GM12874 (cell line): ENCODE data around the gene ANO10.

ENCODE experiments used
- TF ChIP-seq, protein P1 (sequence below): IDR thresholded peaks from 2 replicates; pipeline ENCODE4 v1.5.1; 2011; ENCODE audit warnings: low read depth, mild to moderate bottlenecking, control low read depth, low read length, moderate library complexity; ENCODE audit not compliant: insufficient read depth

The ANO10 gene

GRCh38 chr3:43328653-43329052 is 293.2 kb downstream of the ANO10 start:
- TF ChIP-seq, protein P1, sequence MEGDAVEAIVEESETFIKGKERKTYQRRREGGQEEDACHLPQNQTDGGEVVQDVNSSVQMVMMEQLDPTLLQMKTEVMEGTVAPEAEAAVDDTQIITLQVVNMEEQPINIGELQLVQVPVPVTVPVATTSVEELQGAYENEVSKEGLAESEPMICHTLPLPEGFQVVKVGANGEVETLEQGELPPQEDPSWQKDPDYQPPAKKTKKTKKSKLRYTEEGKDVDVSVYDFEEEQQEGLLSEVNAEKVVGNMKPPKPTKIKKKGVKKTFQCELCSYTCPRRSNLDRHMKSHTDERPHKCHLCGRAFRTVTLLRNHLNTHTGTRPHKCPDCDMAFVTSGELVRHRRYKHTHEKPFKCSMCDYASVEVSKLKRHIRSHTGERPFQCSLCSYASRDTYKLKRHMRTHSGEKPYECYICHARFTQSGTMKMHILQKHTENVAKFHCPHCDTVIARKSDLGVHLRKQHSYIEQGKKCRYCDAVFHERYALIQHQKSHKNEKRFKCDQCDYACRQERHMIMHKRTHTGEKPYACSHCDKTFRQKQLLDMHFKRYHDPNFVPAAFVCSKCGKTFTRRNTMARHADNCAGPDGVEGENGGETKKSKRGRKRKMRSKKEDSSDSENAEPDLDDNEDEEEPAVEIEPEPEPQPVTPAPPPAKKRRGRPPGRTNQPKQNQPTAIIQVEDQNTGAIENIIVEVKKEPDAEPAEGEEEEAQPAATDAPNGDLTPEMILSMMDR: no peak

GRCh38 chr3:43327582-43327979 is 294.2 kb downstream of the ANO10 start:
- TF ChIP-seq, protein P1: no peak

DNA sequence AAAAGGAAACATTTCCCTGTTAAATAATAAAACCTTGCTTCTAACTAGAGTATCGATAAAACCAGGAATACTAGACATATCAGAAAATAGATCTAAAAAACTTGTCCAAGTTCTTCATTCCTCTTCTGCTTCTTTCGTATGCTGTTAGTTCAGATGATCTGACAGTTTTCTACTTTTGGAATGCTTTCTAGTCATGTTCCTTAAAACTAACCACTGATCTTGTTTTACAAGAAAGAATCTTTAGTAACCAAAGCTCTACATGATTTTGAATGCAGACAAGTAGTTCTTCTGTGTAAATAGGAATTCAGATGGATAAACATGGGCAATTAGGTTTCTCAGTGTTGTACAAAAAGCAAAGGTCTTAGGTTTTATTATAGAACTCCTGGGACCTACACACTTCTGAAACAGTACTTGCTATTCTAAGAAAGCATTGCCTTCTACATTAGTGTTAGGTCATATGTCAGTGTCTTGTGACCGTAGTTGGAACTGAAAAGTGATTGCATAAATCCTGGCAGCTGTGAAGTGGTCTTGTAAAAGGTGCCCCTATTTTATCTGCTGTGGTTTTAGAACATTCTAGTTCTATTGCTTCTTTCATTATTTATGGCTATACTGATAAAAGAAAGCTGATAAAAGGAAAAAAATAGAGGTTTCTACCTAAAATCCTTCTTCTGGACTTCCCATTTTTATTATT is 294.8 kb downstream of the ANO10 start:
- TF ChIP-seq, protein P1: no peak

DNA sequence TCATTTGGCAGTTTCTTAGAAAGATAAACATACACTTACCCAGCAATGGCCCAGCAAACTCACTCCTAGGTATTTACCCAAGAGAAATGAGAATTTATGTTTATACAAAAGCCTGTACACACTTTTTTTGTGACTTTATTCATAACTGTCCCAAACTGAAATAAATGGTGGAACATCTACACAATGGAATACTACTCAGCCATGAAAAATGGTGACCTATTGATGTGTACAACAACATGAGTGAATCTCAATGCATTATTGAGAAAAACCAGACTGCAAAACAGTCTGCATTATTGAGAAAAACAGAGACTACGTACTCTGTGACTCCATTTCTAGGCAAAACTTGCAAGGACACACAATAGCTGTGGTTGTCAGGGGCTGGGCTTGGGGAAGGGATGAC is 298.3 kb downstream of the ANO10 start:
- TF ChIP-seq, protein P1: no peak

DNA sequence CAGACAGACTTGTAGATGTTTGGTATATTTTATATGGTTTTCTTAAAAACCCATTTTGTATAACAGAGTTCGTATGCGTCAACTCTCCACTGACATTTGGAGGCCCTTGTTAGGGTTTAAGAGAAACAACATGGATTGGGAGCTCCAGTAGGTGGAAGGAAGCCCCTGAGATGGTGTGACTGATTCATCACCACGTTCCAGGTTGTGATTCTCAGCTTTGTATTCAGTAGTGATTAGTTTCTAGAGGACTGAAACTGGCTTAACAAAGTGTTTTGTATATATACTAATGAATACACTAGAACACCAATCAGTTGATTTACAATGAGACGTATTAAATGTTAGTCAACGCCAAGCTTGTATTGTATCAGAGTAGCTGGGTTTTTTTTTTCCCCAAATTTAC is 301.5 kb downstream of the ANO10 start:
- TF ChIP-seq, protein P1: no peak

DNA sequence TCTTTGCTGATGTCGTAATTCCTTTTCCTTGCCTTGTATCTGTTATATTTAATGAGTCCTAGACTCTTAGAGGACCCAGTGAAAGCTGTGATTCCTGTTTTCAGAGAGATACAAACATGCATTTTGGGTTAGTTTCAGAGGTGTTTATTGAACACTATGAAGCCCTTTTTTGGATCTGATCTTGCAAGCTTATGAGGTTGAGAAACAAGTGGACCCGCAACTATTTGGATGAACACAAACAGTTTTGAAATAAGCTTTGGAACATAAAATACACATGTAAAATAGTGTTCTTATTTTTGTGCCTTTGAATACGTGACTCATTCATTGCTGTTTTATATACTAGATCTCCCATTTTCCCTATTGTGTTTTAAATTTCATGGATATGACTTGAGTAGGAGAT is 302.0 kb downstream of the ANO10 start:
- TF ChIP-seq, protein P1: no peak

GRCh38 chr3:43319376-43319775 is 302.4 kb downstream of the ANO10 start:
- TF ChIP-seq, protein P1: no peak
